DMS153 treated with DMSO at 0.1 percent for 48 hours (cell line): ENCODE measurements around the gene C17orf50.

Source experiments
- DNase-seq: peaks from one replicate; lab custom pipeline; 2025; ENCODE audit not compliant: unreplicated experiment; lab: John Stamatoyannopoulos, UW

Gene C17orf50

GRCh38 chr17:35780950-35781349, 20.3 kb downstream of the C17orf50 start:
- no peak for DNase-seq

- DNase-seq: no peak
Measured at GRCh38 chr17:35784895-35785294, 24.2 kb downstream of the C17orf50 start.

DNA sequence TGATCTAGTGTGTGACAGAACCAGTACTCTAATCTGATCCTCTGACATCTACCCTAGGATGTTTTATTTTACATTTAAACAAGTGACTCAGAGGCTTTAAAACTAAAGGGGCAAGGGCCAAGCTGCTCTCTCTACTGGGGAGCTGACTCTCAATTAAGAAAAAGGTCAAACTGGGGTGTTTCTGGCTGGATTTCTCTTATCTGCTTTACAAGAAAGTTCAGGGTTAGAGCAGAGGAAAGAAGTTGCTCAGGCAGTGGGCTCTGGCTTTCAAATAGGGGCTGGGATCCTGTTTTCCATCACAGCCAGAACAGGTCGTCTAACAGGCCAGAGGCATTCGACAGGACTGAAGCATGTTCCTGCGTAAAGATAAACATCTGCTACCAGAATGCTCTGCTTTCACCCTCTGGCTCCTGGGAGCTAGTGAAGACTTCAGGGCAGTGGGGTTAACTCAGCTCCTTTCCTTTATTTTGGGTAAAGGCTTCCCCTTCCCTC, 26.3 kb downstream of the C17orf50 start:
- no peak for DNase-seq

- DNase-seq: no peak
Measured at GRCh38 chr17:35788477-35789368, 28.0 kb downstream of the C17orf50 start.

- DNase-seq: no peak
Measured at GRCh38 chr17:35790841-35791240, 30.2 kb downstream of the C17orf50 start.

- DNase-seq: no peak
Measured at GRCh38 chr17:35791681-35792350, 31.1 kb downstream of the C17orf50 start.

- DNase-seq: no peak
Measured at GRCh38 chr17:35793257-35793656, 32.6 kb downstream of the C17orf50 start.

DNA sequence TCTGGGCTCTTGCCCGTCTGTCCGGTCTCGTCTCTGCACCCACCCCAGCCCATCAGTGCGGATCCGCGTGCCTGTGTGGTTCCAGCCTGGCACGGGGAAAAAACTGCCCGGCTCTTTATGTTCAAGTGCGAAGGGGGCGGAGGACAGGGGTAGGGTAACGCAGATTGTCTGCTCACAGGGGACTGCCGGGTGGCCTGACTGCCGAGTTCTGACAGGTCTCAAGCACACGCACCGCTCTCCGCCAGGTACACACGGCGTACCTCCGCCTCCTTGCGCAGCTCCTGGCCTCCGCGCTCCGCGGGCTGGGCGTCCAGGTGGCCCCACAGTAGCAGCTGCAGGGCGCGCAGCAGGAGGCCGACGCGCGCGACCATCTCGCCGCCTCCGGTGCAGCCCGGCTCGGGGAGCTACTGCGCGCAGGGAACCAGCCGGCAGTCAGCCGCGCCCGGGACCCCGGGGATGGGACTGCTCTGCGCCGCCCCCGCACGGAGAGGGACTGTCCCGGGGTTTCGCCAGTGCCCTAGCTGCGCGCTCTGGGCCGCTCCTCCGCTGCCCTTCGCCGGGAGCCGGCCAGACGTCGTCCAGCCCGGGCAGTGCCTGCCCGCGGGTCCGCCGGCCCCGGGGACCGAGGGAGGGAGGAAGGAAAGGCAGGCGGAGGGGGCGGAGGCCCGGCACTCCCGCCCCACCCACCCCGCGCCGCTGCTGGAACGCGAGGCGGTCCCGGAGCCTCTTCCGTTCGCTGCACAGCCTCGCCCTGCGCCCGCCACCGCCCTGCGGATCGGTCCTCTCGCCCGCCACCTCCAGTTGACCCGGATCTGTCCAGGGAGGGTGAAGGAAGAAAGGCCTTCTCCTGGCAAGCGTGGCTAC, 34.6 kb downstream of the C17orf50 start, which contains the start of gene MMP28:
Gene MMP28 (minus strand): TSS at position 635 of the 864 bp plus-strand sequence. CDS start 264 bp downstream, at position 371.
- no peak for DNase-seq

- DNase-seq: no peak
Measured at GRCh38 chr17:35795871-35796265, 35.2 kb downstream of the C17orf50 start.

GRCh38 chr17:35796942-35797341, 36.3 kb downstream of the C17orf50 start:
- DNase-seq: no peak

- no peak for DNase-seq
Measured at GRCh38 chr17:35797370-35797769, 36.7 kb downstream of the C17orf50 start.

- no peak for DNase-seq
Measured at GRCh38 chr17:35797918-35798317, 37.2 kb downstream of the C17orf50 start.

DNA sequence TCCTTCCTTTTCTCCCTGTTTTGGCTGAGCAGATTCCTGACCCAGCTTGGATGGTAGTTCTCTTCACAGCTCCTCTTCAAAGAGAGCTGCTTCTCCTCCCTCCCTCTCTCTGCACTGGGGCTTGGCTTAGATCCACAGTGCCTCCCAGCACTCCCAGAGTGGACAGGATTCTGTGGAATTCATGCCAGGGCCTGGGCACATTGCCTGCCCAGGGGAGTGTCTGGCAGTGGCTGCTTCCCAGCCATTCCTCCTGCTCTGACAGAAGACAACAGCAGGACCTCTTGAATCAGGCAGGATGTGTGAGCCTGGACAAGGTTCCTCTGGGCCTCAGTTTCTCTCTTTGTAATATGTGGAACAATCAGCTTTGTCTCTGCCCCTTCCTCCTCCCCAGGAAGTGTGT, 39.3 kb downstream of the C17orf50 start:
- DNase-seq: no peak

- DNase-seq: peak; percentile 59
Measured at GRCh38 chr17:35801583-35802224, 41.0 kb downstream of the C17orf50 start.

DNA sequence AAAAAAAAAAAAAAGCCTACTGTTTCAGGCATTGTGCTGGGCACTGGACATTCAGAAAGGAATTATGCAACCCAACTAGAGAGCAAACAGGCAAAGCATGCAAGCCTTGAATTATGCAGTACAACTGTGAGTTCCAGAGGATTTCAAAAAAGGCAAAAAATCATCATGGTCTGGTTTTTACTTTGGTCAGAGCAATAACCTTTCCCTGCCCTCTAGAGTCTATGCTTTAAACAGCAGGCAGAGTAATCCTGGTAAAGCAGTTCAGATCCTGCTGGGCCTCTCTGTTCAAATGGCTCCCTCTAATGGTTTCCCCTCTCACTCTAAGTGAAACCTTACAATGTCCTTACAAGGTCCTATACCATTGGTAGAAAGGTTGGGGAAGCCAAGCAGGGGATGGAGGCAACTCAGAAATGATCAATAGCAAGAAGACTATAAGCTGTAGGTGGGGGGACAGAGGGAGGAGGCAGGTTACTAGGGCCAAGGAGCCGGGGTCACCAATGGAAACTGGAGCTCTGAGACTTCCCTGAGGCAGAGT, 44.0 kb downstream of the C17orf50 start:
- DNase-seq: peak; percentile 54

DNA sequence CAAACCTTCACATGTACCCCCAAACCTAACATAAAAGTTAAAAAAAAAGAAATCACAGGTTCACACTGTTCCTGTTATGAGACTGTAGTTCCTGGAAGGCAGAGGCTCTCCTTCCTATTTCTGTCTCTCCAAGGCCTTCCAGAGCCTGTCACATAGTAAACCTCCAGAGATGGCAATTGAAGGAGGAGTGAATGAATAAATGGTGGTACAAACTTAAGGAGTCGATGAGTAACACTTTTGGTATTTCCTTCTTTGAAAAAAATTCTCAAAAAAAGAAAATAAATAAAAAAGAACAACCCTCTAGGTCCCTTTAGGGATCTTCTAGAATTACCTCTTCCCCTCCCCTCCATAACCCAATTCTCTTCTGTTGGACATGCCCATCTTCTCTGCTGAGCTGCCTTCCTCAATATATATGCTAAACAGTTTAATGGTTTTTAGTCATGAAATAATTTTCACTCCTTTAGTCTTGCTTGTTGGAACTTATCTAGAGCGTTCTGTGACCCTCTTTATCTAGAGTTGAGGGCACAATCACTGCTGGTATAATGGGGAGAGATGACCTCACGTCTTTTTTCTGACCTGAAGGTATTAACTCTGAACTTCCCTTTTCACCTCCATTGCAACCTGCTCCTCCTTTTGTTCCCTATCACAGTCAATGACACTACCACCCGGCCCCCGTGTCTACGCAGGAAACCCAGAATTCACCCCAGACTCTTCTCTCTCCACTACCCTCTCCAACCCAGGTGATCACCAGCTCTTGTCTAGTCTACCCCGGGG, 46.9 kb downstream of the C17orf50 start:
- no peak for DNase-seq

DNA sequence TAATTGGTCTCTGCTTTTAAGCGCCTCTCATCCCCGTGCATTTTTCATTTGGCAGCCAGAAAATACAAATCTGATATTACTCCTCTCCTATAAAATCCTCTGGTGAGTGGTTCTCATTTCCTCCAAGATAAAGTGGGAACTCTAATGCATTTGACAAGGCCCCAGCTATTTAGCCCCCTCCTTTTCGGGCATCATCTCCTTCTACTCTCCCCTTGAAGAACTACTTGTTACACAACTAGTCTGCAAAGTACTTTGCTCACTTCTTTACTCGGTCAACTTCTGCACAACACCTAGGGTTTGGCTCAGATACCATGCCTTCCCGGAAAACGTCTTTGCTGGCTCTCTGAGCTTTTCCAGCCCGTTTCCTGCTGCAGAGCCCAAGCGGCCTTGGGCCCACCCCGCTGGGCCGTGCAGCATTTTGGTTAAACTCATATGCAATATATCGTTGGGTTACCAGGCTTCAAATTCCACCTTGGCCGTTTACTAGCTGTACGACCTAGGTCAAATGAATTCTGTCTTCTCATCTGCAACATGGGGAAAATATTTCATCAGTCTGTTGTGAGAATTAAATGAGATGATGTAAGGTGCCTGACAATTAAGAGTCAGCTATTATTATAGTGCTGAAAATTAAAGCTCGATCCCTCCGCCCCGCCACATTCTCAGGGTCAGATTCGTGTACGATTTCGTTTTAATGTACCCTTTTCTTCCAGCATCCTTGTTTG, 47.7 kb downstream of the C17orf50 start:
- no peak for DNase-seq

DNA sequence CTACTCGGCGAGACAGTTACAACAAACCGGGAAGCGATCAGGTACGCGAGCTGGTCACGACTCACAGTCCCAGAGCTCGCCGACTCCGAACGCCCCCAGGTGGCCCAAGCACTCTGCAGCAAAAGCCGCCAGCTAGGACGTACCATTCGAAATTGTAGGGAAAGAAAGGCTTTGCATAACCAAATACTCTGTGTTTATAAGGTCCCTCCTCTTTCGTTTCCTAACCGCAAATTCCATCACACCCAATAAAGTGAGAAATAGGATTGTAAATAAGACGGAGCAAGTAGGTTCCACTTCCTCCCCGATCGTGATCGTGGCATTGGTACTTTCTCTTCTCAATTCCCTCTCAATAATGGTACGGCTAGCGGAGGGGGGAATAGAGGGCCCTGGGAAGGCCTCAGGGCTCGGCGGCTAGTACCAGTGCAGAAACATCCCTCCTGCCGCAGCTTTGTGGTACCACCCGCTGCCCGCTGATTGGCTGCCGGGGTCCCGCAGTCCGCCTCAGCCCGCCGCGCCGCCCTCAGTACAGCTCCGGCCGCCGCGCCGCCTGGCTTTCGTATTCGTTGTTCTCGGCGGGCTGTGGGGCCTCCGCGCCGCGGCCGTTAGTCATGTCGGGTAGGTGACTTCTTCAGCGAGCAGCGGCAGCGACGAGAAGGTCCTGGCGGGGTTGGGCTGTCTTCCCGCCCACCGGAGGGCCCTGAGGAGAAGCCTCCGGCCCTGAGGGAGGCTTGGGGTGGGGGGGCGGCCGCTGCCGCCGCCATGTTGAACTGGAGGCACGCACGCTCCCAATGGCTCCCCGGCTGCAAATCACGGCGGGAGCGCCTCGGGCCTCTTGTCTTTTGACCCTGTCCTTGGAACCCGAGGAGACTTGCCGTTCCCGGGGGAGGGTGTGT, 48.5 kb downstream of the C17orf50 start, which contains the start of gene TAF15:
Gene TAF15 (plus strand): TSS at position 523 of the 893 bp plus-strand sequence. CDS start 86 bp downstream, at position 609.
- peak; percentile 100 for DNase-seq
